Thoracic aorta endothelial cell (primary cell): ENCODE data around the gene TSPO. TPM values are rescaled to one million over a fixed set of nuclear protein-coding genes. Genes with fewer than 3 reads are reported as not detected.

Source experiments
- total RNA-seq: library from RNA; depleted of rRNA; stranded (reverse); fragments of >200 nt; gene quantifications from 2 replicates; pipeline ENCODE4 v1.2.3, GENCODE V29; 2012

The TSPO gene
- total RNA-seq, result 254 and 290 TPM in 2 replicates

GRCh38 chr22:43151251-43152002 lies at the start of gene TSPO:
Gene TSPO (plus strand): TSS chr22:43151559. CDS start chr22:43159239, 7,680 bp downstream.

GRCh38 chr22:43110444-43110926 lies 40.9 kb upstream of the TSPO start, which contains the start of gene BIK:
Gene BIK (plus strand): TSS chr22:43110750. CDS start chr22:43124023, 13,273 bp downstream.

GRCh38 chr22:43142880-43143562 lies 8.3 kb upstream of the TSPO start, which contains the start of gene MCAT:
Gene MCAT (minus strand): TSS chr22:43143398. CDS start chr22:43143348, 50 bp downstream.

GRCh38 chr22:43186272-43187170 lies 35.2 kb downstream of the TSPO start, which contains the start of gene TTLL12:
Gene TTLL12 (minus strand): TSS chr22:43187134. CDS start chr22:43187069, 65 bp downstream.

Other genes with a start within 250 kb of the TSPO start
- gene PACSIN2, start 136.4 kb upstream of the TSPO start, total RNA-seq, result 59.0 and 71.8 TPM in 2 replicates
- gene TTLL1, start 62.2 kb upstream of the TSPO start, total RNA-seq, result 6.7 and 7.8 TPM in 2 replicates
- gene BIK, start 40.8 kb upstream of the TSPO start, total RNA-seq, result 0.27 and 0.86 TPM in 2 replicates
- gene MCAT, start 8.2 kb upstream of the TSPO start, total RNA-seq, result 18.8 and 19.5 TPM in 2 replicates
- gene TTLL12, start 35.6 kb downstream of the TSPO start, total RNA-seq, result 33.9 and 48.7 TPM in 2 replicates
- 0.14 TPM in 1 of 2 replicates, not detected in the other for gene SCUBE1, start 191.8 kb downstream of the TSPO start, total RNA-seq